Gastroesophageal sphincter (tissue), 4 donors: ENCODE data around the gene THRAP3. TPM values are rescaled to one million over a fixed set of nuclear protein-coding genes. Genes with fewer than 3 reads are reported as not detected.
"Not testable (repeated sequence)": the region's sequence is repeated elsewhere in the genome, so short reads cannot be mapped to it uniquely, and the experiment has no call there.

Source experiments
- ATAC-seq: fragments of 150-250 bp; one replicate; pipeline ENCODE4 v1.9.1; 2016; ENCODE audit warnings: mild to moderate bottlenecking, moderate library complexity
- H3K27ac ChIP-seq, 4 donors: fragments of 200-600 bp; sonication (generic) in 3 of 4; 1 replicate in 3 of 4; 2 replicates in 1 of 4; pipeline ENCODE4 v1.5.1; 2016 to 2019
- H3K27me3 ChIP-seq: fragments of 200-600 bp; sonication (generic); one replicate; pipeline ENCODE4 v1.5.1; 2019
- H3K36me3 ChIP-seq, 2 donors: fragments of 200-600 bp; sonication (generic); one replicate each; pipeline ENCODE4 v1.5.1; 2019; ENCODE audit warnings: control low read depth in 1 of 2
- H3K4me1 ChIP-seq, 3 donors: fragments of 200-600 bp; sonication (generic); 1 replicate in 2 of 3; 2 replicates in 1 of 3; pipeline ENCODE4 v1.5.1; 2016 to 2019; ENCODE audit warnings: control low read depth in 2 of 3
- H3K4me3 ChIP-seq, 2 donors: fragments of 200-600 bp; sonication (generic); one replicate each; pipeline ENCODE4 v1.5.1; 2019; ENCODE audit warnings: mild to moderate bottlenecking in 1 of 2, moderate library complexity in 1 of 2
- H3K9me3 ChIP-seq, 3 donors: fragments of 200-600 bp; sonication (generic); one replicate each; pipeline ENCODE4 v1.5.1; 2017 to 2019; ENCODE audit warnings: control low read depth in 2 of 3
- CTCF ChIP-seq, 4 experiments: fragments of 200-600 bp in 2 of 4; fragments of 450-650 bp in 2 of 4; sonication (generic) in 1 of 4; IDR thresholded peaks; one replicate each; pipeline ENCODE4 v1.5.1; 2017 to 2019; ENCODE audit warnings: antibody characterized with exemption in 4 of 4, mild to moderate bottlenecking in 2 of 4, moderate library complexity in 2 of 4
- EP300 ChIP-seq: sonication (generic); formaldehyde crosslinking; IDR thresholded peaks from one replicate; pipeline ENCODE4 v1.6.1; 2017; ENCODE audit warnings: antibody characterized with exemption, mild to moderate bottlenecking
- POLR2A ChIP-seq, 2 donors: fragments of 450-650 bp; IDR thresholded peaks; one replicate each; pipeline ENCODE4 v1.6.1; 2017; ENCODE audit warnings: antibody characterized with exemption in 2 of 2, mild to moderate bottlenecking in 2 of 2, moderate library complexity in 1 of 2
- POLR2AphosphoS5 ChIP-seq: sonication (generic); formaldehyde crosslinking; IDR thresholded peaks from one replicate; pipeline ENCODE4 v1.6.1; 2017; ENCODE audit warnings: antibody characterized with exemption
- WGBS, 2 donors: methylation state at CpG; one replicate each; pipeline ENCODE4 v1.1.5; 2018; ENCODE audit warnings: low coverage in 1 of 2; 5-methylcytosine and 5-hydroxymethylcytosine counted together
- total RNA-seq, 4 donors: library from RNA; depleted of rRNA; stranded (reverse); fragments of >200 nt; gene quantifications; one replicate each; pipeline ENCODE4 v1.1.0, GENCODE V29; 2016

Gene THRAP3
- total RNA-seq, 4 donors from 2014 or later: 100 to 123 (median 114) TPM

- Histone ChIP-seq H3K27ac (peak overlapping the region; percentile 93 to 100 (median 97)), H3K9me3 (no peaks in the 10 kb centered on the region), H3K27me3 (no peaks in the 10 kb centered on the region), H3K4me3 (peak overlapping the region; percentile 55 to 85), H3K36me3 (peaks cover 0 to 10% of the 10 kb centered on the region in 2 donors), H3K4me1 (peaks cover 4 to 40% (median 22%) of the 10 kb centered on the region in 3 donors)
- no peak for ATAC-seq
- TF ChIP-seq POLR2AphosphoS5 (no peak), CTCF (IDR thresholded peaks at IDR 0.05) (no peak), EP300 (no peak), POLR2A (IDR thresholded peaks at IDR 0.05) (no peak)
- 60 to 81% methylated on average over 16 to 25 of the region's 33 CpGs for WGBS, 2 donors
Observed at GRCh38 chr1:36222481-36223380, 1.5 kb upstream of the THRAP3 start.

GRCh38 chr1:36223381-36223995 is 755 bp upstream of the THRAP3 start:
- peak; percentile 1 for ATAC-seq
- H3K36me3 ChIP-seq: peaks cover 0 to 18% of the 10 kb centered on the region in 2 donors
- TF ChIP-seq CTCF (IDR thresholded peaks at IDR 0.05): peak in 1 of 4 experiments; percentile 5
- TF ChIP-seq EP300: no peak
- no peak for TF ChIP-seq POLR2A (IDR thresholded peaks at IDR 0.05)
- TF ChIP-seq POLR2AphosphoS5: no peak
- peak overlapping the region; percentile 55 to 85 for H3K4me3 ChIP-seq
- H3K9me3 ChIP-seq: no peaks in the 10 kb centered on the region
- 0 to 2% methylated on average over 8 to 16 of the region's 16 CpGs for WGBS, 2 donors
- H3K4me1 ChIP-seq: peaks cover 4 to 48% (median 22%) of the 10 kb centered on the region in 3 donors
- H3K27me3 ChIP-seq: no peaks in the 10 kb centered on the region
- peak overlapping the region; percentile 93 to 100 (median 97) for H3K27ac ChIP-seq

- WGBS, 2 donors: 0% methylated on average over 7 to 23 of the region's 29 CpGs
- H3K4me1 ChIP-seq: peaks cover 4 to 60% (median 22%) of the 10 kb centered on the region in 3 donors
- peak overlapping the region; percentile 59 to 85 for H3K4me3 ChIP-seq
- peaks cover 0 to 27% of the 10 kb centered on the region in 2 donors for H3K36me3 ChIP-seq
- ATAC-seq: peak; percentile 81
- peak; percentile 49 for TF ChIP-seq POLR2AphosphoS5
- TF ChIP-seq EP300: no peak
- no peak for TF ChIP-seq POLR2A (IDR thresholded peaks at IDR 0.05)
- peak; percentile 20 to 82 (median 52) for TF ChIP-seq CTCF (IDR thresholded peaks at IDR 0.05)
- no peaks in the 10 kb centered on the region for H3K9me3 ChIP-seq
- no peaks in the 10 kb centered on the region for H3K27me3 ChIP-seq
- peak overlapping the region; percentile 78 to 100 (median 96) for H3K27ac ChIP-seq
Observed at GRCh38 chr1:36224537-36225282, 467 bp downstream of the THRAP3 start.

GRCh38 chr1:36225283-36225899 is 1.1 kb downstream of the THRAP3 start:
- H3K36me3 ChIP-seq: peaks cover 0 to 33% of the 10 kb centered on the region in 2 donors
- H3K27me3 ChIP-seq: no peaks in the 10 kb centered on the region
- H3K27ac ChIP-seq: peak overlapping the region; percentile 78 to 100 (median 96)
- WGBS, 2 donors: 9 to 12% methylated on average over 8 to 10 of the region's 10 CpGs
- no peaks in the 10 kb centered on the region for H3K9me3 ChIP-seq
- no peak for TF ChIP-seq EP300
- TF ChIP-seq CTCF (IDR thresholded peaks at IDR 0.05): no peak
- no peak for TF ChIP-seq POLR2AphosphoS5
- TF ChIP-seq POLR2A (IDR thresholded peaks at IDR 0.05): no peak
- peak overlapping the region; percentile 59 to 85 for H3K4me3 ChIP-seq
- ATAC-seq: no peak
- H3K4me1 ChIP-seq: peaks cover 4 to 67% (median 22%) of the 10 kb centered on the region in 3 donors

GRCh38 chr1:36230279-36230678 is 6.0 kb downstream of the THRAP3 start:
- not testable (repeated sequence) for H3K9me3 ChIP-seq, H3K4me3 ChIP-seq, ATAC-seq, H3K27me3 ChIP-seq
- H3K4me1 ChIP-seq: peaks cover 3 to 100% (median 32%) of the 10 kb centered on the region in 3 donors
- peak overlapping the region in 3 of 4 donors; percentile 42 to 64 (median 47) for H3K27ac ChIP-seq
- 81 to 89% methylated on average over 5 of the region's 12 CpGs for WGBS, 2 donors
- peaks cover 0 to 57% of the 10 kb centered on the region in 2 donors for H3K36me3 ChIP-seq
